GM18868 (cell line): Measurements from ENCODE around the gene MAPK8IP1.

Experiments
- ATAC-seq: cut with Tn5 transposase; IDR thresholded peaks from one replicate; pipeline ENCODE4 v1.9.1; 2021; ENCODE audit warnings: mild to moderate bottlenecking, moderate library complexity; ENCODE audit not compliant: unreplicated experiment

The MAPK8IP1 gene

DNA sequence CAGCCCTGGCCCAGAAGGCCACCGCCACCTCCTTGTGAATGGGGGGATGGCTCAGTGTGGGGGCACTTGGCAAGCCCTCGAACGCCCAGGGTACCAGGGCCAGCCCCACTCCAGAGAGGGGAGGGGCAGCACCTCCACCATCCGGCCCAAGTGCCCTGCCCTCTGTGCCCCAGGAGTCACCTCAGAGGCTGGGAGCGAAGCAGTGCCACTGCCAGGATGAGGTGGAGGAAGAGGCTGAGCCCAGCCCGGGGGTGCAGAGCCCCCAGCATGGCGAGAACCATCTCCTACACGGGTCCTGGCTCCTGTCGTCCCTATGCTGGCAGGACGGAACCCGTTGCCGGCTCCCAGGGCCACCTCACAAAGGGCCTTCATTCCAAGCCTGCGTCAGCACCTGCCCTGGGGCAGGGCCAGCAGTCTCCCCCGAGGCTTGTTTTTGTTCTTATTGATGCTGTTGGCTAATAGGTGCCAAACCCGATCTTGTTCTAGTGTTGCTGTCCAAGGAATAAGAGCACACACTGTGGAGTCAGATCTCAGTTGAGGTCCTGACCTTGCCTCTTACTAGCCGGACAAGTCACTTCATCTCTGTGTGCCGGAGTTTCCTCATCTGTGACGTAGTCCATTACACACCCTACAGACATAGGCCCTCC lies 21.6 kb downstream of the MAPK8IP1 start, which contains the start of gene FREY1:
Gene FREY1, minus strand, starts transcription at position 307 of the 647 bp plus-strand sequence. Its CDS starts 26 bp downstream, at position 281.
- ATAC-seq, result no peak

DNA sequence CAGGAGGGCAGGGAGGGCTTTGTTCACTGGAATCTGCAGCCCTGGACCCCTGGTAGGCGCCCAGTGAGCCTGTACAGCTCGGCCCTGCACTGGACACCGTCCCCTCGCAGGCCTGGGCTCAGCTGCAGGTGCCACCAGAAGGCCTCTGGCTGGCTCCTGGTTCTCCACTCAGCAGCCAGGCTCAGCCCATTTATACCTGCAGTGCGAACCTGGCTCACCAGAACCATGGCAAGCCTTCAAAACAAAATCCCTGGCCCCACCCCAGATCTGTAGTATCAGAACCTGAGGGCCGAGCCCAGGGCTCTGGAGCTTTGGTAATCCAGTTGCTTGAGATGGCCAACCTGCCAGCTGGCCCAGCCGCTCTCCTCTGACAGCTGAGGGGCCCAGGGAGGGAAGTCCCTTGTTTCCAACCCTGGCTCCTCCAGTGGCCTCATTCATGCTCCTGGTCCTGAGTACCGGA lies 22.5 kb downstream of the MAPK8IP1 start:
- ATAC-seq, result no peak

DNA sequence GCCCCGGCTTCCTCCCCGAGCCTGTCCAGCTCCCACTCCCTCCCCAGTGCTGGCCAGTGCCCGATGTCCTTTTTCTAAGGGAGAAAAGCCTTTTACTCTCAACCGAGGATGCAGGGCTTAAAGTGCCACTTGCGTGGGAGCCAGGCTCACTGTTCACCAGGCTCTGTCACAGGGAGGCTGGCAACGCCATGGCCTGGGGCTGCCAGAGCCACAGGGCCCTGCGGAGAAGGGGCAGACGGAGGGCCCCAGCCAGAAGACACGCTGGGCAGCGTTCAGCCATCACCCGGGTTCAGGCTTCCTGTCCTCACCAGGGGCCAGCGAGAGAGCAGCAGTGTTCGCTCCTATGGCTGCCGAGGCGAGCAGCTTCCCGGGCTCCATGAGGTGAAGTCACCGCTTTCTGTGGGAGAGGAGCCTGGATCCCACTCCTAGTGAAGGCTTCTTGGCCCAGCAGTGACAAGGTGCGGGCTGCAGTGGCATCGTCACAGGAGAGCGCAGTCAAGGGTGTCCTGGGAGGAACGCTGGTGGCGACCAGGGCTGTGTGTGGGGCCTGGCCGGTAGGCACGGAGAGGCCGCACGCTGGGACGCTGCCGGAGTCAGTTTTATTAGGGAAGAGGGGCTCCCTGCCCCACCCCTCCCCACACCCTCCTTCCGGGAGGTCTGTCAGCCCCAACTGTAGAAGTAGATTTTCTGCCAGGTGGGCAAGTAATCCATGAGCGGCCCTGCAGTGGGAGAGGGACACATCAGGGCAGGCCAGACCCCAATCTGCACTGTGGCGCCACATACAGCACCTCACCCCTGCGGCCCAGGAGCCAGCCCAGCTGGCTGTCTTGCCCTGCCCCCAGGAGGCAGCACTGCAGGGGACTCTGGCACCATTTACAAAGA lies 24.4 kb downstream of the MAPK8IP1 start:
- no peak for ATAC-seq

DNA sequence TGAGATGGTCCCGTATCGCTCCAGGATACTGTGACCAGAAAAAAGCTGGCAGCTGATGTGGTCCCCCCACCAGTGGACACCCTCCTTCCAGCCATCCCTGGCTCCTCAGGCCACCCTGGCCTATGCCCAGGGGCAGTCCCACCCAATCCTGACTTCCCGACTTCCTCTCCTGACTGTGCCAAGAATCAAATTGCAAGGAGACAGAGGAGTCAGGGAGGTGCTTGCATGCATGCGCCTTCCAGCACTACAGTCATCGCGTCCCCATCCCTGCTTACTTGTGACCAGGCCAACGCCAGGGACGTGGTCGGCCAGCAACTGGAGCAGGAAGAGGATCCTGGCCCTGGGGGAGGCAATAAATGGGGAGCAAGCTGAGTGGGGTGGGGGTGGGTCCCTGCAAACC lies 25.2 kb downstream of the MAPK8IP1 start:
- no peak for ATAC-seq

DNA sequence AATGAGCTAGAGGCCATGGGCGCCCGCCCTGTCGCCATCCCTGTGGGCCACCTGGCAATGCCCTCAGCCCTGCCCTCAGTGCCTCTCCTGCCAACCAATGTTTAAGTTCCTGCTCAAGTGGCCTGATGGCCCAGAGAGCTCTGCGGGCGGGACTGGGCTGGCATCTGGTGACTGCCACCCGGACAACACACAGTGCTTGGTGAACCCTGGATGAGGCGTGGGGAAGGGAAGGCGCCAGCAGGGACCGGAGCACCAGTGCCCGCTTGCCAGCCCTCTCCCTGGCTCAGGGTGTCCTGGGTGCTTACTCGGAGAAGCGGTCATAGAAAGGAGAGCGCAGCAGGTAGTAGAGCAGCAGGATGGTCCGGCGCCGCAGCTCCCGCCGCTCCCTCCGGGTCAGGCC lies 28.1 kb downstream of the MAPK8IP1 start:
- no peak for ATAC-seq

DNA sequence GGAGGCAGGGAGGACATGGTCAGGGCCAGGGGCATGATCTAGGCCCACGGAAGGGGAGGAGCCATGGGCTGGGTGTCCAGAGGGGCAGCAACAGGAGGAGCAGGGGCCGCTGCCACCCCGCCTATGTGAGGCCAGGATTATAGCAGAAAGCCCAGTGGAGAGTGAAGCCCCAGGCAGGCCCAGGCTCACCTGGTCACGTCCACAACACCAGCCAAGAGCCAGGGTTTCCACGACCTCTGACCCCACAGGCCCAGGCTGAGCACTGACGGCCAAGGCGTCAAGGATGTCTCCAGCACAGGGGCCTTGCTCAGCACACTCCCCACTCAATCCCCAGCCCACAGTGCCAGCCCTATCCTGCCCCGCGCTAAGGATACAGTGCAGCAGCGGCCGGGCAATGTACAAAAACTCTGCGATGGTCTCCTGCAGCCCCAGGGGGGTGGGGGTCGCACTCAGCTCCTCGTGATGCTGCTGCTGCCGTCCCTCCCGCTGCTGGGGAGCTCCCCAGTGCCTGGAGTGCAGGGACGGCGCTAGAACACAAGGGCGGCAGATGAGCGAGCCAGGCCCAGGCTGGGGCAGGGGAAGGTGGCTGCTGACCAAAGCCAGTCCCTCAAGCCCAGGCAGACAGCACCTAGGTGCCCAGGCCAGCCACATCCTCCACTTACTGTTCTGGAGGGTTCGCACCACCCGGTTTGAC lies 28.6 kb downstream of the MAPK8IP1 start:
- ATAC-seq, result no peak

DNA sequence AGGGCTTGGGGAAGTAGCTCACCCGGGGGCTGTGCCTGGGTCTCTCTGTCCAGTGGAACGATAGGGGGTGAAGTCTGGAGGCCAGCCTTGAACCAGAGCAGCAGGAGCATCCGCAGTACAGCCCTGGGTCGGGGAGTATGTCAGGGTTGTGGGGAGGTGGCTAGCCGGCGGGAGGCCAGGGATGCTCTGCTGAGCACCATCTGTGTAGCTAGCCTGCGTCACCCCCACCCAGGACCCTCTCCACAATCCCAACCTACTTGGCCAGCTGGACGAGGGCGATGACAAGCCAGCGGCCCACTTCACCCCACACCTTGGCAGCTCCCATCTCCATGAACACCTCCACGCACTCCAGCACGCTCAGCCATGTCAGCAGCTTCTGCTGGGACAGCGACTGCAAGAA lies 30.0 kb downstream of the MAPK8IP1 start:
- ATAC-seq, result no peak

DNA sequence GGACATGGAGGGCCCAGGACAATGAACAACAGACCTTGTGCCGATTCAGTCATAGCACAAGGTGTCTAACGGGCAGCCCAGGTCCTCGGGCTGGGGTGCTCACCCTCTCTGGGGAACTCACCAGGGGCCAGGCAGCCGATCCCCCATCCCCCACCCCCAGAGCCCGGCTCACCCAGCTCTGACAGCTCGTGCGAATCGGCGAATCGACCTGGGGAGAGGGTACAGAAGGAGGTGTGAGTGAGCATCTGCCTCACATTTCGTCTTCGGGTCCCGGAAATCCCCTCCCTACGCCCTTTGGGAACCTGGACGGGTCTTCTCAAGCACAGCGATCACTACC lies 31.8 kb downstream of the MAPK8IP1 start:
- no peak for ATAC-seq

DNA sequence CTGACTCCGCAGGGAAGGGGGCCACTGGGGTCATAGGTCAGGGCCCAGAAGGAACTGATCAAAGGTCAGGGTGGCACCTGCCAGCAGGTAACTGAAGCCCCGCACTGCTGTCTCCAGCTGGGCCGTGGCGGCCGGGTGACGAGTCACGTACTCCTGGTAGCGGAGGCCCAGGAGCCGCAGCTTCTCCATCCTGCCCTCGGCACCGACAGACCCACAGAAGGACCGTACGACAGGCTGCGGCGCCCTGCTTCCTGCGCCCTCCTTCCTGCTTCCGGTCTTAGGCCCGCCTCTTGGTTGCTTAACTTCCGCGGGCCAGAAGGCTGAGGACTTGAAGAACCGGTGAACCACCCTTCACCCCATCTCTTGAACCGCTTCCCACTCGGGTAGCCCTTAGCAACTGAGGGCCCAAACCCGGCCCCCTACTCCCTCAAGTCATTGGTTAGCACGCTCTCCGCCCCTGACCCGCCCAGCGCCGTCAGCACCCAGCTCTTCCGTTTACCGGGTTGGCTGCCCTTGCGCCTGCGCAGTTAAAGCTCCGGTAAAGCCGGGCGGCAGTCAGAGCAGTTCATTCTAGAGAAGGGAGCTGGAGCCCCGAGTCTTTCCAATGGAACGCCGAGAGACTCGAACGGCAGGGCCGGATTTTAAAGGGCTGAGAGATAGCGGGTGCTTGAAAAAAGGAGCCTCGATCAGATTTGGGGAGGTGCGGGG lies 32.3 kb downstream of the MAPK8IP1 start, which contains the start of gene PEX16:
Gene PEX16, minus strand, starts transcription at position 255 of the 708 bp plus-strand sequence. Its CDS starts 66 bp downstream, at position 189.
- ATAC-seq, result peak; percentile 93

DNA sequence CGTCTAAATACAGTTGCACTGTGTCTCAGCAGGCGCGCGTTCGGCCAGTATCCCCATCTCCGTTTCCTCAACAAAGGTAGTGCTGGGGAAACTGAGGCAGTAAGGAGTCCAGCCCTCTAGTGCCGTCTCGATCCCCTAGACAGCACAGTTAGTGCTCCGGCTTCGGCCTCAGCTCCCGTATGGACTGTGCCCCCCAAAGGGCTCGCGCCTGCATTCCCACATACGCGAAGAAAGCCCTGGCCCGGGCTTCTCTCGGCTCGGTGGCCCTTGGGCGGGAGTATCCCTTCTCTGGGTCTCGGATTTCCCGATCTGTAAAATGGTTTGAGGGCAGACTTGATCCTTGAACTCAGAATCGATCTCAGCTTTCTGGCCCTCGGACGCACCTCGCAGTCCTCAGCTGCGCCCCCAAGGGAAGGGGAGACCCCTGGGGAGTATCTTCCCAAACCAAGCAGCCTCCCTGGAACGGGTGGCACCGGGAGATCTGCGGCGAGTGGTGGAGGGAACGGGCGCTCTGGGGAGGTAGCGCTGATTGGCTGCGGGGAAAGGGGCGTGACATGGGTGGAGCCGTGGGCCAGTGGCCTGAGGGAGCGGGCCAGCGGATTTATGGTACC lies 33.0 kb downstream of the MAPK8IP1 start:
- peak; percentile 38 for ATAC-seq

DNA sequence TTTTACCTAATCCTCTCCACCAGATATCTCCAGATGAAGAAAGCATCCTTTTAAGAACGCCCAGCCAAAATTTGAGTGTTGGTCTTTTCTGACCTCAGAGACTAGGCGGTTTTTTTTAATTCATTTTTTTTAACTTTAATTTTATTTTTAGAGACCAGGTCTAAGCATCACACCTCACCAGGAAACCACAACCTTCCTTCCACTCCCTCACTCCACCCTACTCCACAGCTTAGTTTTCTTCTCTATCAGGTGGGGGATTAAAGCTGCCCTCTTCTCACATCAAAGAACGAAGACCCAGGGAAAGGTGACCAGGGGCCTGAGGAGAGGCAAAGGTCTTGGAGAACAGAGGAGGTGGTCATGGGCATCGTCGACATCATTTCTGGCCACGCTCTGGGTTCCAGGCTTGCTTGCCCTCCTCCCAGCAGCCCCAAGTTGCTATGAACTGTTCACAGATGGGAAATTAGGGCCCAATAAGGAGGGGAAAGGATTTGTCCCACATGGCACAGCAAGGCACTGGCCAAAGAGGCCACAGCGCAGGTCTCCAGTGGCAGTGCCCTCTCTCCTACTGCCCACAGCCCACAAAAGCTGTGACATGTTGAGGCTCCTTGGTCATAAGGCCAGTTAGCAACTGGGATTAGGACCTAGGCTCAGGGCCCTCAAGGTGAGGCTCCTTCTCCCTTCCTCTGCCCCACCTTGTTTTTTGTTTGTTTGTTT lies 33.7 kb downstream of the MAPK8IP1 start:
- no peak for ATAC-seq

DNA sequence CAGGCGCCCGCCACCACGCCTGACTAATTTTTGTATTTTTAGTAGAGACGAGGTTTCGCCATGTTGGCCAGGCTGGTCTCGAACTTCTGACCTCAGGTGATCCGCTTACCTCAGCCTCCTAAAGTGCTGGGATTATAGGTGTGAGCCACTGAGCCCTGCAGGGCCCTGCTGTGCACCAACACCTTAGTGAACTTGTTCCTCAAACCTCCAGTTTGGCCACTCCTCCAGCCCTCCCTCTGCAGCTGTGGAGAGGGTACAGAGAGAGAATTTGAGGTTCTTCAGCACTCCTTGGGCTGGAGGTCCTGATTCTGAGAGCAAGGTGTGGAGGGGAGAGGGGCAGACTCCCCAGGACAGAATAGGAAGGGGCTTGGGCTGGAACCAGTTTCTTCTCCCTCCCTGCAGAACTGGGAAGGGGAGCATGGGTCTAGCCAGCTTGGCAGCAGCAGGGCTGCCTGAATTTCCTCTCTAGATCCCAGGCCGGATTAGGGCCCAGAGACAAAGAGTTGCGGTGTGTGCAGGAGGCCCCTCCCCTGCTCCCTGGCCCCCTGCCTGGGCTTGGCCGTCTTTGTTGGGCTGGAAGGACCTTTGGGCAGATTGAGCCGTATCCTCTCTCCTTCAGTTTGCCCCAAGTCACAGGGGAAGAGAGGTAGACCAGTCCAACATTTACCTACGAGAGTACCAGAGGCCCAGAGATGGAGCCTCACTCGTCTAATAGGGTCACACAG lies 34.5 kb downstream of the MAPK8IP1 start:
- no peak for ATAC-seq

DNA sequence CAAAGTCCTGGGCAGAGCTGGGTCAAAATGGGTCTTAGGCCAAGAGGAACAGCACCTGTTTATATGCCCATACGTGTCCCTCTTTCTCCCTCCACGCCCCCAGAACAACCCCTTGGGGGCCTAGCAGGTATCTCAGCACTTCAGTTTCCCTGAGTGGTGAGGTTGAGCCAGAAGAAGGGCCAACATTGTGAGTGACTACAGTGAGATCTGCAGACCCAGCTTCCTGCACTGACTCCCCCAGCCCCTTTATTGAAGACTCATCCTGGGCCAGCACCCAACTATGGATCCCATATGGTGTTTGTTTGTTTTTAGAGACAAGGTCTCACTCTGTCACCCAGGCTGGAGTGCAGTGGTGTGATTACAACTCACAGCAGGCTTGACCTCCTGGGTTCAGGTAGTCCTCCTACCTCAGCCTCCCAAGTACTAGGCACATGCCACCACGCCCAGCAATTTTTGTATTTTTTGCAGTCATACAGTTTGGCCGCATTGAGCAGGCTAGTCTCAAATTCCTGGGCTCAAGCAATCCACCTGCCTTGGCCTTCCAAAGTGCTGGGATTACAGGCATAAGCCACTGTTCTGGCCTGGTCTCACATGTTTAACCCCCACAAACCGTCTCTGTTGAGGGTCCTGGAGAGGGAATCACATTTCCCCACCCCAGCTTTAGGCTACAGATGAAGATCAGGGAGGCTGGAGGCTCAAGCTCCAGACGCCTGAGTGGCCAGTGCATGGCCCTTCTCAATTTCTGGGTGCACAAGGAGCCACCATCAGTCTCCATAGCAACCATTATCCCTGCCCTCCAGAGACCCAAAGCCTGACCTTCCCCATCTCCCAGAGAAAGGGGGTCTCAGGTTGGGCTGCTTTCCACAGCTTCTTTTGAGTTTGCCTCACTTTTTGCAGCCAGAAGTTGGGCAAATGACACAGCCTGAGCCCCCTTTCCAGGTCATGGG lies 35.4 kb downstream of the MAPK8IP1 start:
- no peak for ATAC-seq

DNA sequence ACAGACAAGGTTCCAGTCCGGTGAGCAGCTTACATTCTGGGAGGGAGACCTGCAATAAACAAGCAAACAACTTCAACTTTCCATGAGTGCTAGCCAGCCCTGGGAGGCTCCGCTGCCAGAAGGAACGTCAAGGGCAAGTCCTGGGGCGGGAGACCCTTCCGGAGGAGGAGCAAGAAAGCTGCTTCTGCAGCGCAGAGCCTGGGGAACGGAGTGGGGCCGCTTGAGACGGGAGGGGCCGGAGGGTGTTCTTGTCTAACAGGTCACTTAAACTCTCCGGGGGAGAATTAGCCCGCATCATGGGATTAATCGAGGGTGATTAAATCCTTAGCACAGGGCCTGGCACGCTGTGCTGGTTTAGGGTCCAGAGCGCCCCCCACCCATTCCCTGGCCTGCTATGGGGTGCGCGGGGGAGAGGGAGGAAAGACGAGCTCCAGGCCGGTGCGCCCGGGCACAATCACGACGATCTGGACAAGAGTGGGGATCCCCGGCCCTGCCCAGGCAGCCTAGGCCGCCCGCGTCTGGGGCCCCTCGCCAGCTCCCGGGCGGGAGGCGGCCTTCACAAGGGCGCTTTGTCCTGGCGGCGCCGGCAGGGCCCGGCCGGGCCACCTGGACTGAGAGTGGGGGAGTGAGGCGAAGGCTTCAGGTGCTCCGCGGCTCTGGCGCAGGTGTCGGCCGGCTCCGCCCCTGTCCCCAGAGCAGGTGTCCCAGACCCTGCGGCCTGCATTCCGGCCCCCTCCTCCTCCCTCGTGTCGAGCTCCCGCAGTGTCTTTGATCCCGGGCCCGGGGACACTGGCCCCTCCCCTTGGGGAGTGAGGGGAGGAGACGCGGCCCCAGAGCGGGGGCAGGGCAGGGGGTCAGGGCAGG lies 36.3 kb downstream of the MAPK8IP1 start:
- no peak for ATAC-seq

DNA sequence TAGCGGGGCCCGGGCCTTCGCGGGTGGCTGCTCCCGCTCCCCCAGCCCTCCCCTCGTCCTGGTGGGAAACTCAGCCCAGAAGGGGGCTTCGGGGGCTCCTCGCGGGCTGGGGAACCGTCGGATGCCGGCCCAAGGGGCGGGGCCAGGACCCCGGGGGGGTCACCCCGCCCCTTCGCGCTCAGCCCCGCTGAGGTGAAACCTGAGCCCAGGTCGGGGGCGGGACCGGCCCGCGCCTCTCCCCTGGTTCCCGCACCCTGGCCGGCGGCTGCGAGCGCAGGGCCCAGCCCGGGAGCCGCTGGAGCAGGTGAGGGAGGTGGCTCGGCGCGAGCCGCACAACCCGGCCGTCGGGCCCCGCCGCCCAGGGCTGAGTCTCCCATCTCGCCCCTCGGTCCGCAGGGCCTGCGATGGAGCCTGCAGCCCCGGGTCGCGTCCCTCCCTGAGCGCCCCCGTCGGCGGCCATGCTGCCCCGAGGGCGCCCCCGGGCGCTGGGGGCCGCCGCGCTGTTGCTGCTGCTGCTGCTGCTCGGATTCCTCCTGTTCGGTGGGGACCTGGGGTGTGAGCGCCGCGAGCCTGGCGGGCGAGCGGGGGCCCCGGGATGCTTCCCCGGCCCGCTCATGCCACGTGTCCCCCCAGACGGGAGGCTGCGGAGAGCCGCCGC lies 37.1 kb downstream of the MAPK8IP1 start, which contains the start of gene LARGE2:
Gene LARGE2, plus strand, starts transcription at position 232 of the 658 bp plus-strand sequence. Its CDS starts 227 bp downstream, at position 459.
- no peak for ATAC-seq
